BJ (cell line): ENCODE measurements around the gene CHCHD6. TPM values are rescaled to one million over a fixed set of nuclear protein-coding genes. Genes with fewer than 3 reads are reported as not detected.

ENCODE experiments used
- CTCF ChIA-PET: fragments of 350-600 bp; formaldehyde crosslinking; extraction: SDS; loops from one replicate; lab custom pipeline; 2021; ENCODE audit warnings: antibody characterized with exemption, inconsistent platforms; lab: Yijun Ruan, JAX
- POLR2A ChIA-PET: fragments of 300-600 bp; sonication (Branson Sonifier 250); formaldehyde crosslinking; extraction: SDS; loops from one replicate; lab custom pipeline; 2021; ENCODE audit warnings: antibody characterized with exemption; lab: Charles Lee
- DNase-seq: peaks from one replicate; pipeline ENCODE4 v3.0.0-alpha.2; 2011; ENCODE audit warnings: low read depth
- H3K27me3 ChIP-seq: 2 replicates; pipeline ENCODE4 v1.6.0; 2011; ENCODE audit warnings: low read length; ENCODE audit not compliant: control insufficient read depth, insufficient read depth
- H3K36me3 ChIP-seq: 2 replicates; pipeline ENCODE4 v1.5.1; 2011; ENCODE audit warnings: low read length; ENCODE audit not compliant: control insufficient read depth, insufficient read depth
- H3K4me3 ChIP-seq: 2 replicates; pipeline ENCODE4 v1.5.1; 2011; ENCODE audit warnings: low read depth, mild to moderate bottlenecking, control low read depth, low read length
- CTCF ChIP-seq: IDR thresholded peaks from 2 replicates; pipeline ENCODE4 v1.5.1; 2011; ENCODE audit warnings: low read depth, mild to moderate bottlenecking, control low read depth, inconsistent platforms, low read length, moderate library complexity; ENCODE audit not compliant: insufficient read depth
- polyA plus RNA-seq: library from polyadenylated mRNA; depleted of rRNA; stranded (reverse); fragments of >200 nt; gene quantifications from 2 replicates; pipeline ENCODE4 v1.2.3, GENCODE V29; 2011

CHCHD6 gene
- polyA plus RNA-seq, 1 experiment = 23.7 TPM

GRCh38 chr3:126983653-126984390 is 279.8 kb downstream of the CHCHD6 start:
- no peak for DNase-seq
- ChIA-PET CTCF (interaction anchor here (0.8 to 7.2 kb wide), 11 partner anchors 14 to 304 kb away, joined by 3 to 81 read pairs (median 3); no protein-coding TSS in a partner anchor), POLR2A (interaction anchor here (0.5 kb wide), 1 partner anchor 210 kb away, joined by 3 read pairs; no protein-coding TSS in a partner anchor)
- TF ChIP-seq CTCF = no peak
- Histone ChIP-seq H3K27me3 (no peaks in the 10 kb centered on the region), H3K36me3 (peaks cover 7% of the 10 kb centered on the region), H3K4me3 (peak overlapping the region; percentile 83)

GRCh38 chr3:126984391-126985131 is 280.5 kb downstream of the CHCHD6 start:
- ChIA-PET CTCF (interaction anchor here (0.8 to 7.2 kb wide), 14 partner anchors 10 to 470 kb away, joined by 3 to 81 read pairs (median 3); no protein-coding TSS in a partner anchor), POLR2A (no interaction called here)
- no peaks in the 10 kb centered on the region for H3K27me3 ChIP-seq
- peak overlapping the region; percentile 83 for H3K4me3 ChIP-seq
- TF ChIP-seq CTCF = no peak
- no peak for DNase-seq
- peaks cover 14% of the 10 kb centered on the region for H3K36me3 ChIP-seq

DNA sequence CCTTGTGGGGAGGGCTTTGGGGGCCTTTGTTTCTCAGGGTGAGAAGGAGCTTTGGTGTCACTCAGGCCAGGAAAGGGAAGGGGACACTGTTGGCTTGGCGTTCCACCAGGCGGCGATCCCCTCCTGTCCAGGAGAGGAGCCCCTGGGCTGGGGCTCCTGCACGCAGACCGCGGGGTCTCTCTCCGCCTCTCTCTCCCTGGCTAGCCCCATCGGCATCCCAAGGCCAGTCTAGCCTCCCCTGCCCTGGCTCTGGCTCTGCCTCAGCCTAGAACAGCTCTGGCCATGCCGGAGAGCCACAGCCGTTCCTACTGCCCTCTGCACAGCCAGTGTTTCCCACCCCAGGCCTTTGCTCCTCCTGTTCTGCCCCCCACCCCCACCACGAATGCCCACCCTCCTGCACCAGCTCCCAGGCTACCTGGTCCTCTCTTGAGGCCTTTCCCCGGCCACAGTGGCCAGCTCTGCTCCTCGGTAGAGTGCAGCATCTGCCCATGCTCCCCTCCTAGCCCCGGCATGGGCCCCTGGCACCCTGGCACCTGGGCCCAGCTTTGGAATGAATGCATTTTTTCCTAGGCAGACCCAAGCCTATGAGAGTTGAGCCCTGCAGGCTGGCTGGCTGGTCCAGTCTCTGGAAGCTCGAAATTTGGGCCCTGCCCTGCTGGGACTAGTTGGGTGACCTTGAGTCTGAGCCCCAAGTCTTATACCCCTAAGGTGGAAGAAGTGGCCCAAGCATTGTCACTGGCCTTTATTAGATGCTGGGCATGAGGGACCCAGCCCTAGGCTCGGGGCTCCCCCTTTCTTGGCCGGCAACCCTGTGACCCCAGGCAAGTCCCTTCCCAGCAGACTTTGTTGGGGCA is 281.3 kb downstream of the CHCHD6 start:
- no peaks in the 10 kb centered on the region for H3K27me3 ChIP-seq
- peaks cover 21% of the 10 kb centered on the region for H3K36me3 ChIP-seq
- 0 out of 2 replicates have a peak, but pooled peaks have one; percentile 2 for TF ChIP-seq CTCF
- no peak overlapping the region; the same call in 1 of the 2 replicates for H3K4me3 ChIP-seq
- CTCF ChIA-PET = interaction anchor here (0.8 to 7.2 kb wide), 8 partner anchors 10 to 563 kb away, joined by 3 to 81 read pairs (median 3); no protein-coding TSS in a partner anchor
- DNase-seq = no peak
- POLR2A ChIA-PET = no interaction called here

GRCh38 chr3:126986001-126986400 is 282.0 kb downstream of the CHCHD6 start:
- POLR2A ChIA-PET = no interaction called here
- TF ChIP-seq CTCF = no peak
- Histone ChIP-seq H3K36me3 (peaks cover 24% of the 10 kb centered on the region), H3K4me3 (no peak overlapping the region), H3K27me3 (no peaks in the 10 kb centered on the region)
- no peak for DNase-seq
- CTCF ChIA-PET = interaction anchor here (0.9 to 4.0 kb wide), 4 partner anchors 10 to 563 kb away, joined by 3 to 22 read pairs (median 4); no protein-coding TSS in a partner anchor
